ENCODE results near the gene CRIP2. TPM values are rescaled to one million over a fixed set of nuclear protein-coding genes. Genes with fewer than 3 reads are reported as not detected.
A peak's percentile ranks its signal among the peaks of the same experiment; 100 is the strongest.

CRIP2 gene
- total RNA-seq, 4 donors from 2014 or later: 44.2 to 118 (median 80.7) TPM

DNA sequence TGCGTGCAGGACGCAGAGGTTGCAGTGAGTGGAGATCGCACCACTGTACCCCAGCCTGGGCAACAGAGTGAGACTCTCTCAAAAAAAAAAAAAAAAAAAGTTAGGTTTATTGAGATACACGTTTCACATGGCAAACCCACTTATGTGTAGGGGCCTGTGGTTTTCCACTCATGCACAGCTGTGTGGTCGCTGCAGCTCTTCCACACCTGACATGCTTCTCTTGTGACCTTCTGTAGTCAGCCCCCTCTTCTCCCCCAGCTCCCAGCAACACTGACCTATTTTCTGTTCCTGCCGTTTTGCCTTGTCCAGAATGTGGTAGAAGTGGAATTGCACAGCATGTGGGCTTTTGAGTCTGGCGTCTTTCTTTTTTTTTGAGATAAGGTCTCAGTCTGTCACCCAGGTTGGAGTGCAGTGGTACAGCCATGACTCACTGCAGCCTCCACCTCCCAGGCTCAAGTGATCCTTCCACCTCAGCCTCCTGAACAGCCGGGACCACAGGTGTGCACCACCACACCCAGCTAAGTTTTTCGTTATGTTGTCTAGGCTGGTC lies 46.6 kb upstream of the CRIP2 start:
- TF ChIP-seq POLR2A (IDR thresholded peaks at IDR 0.05): no peak
- TF ChIP-seq, protein P1, sequence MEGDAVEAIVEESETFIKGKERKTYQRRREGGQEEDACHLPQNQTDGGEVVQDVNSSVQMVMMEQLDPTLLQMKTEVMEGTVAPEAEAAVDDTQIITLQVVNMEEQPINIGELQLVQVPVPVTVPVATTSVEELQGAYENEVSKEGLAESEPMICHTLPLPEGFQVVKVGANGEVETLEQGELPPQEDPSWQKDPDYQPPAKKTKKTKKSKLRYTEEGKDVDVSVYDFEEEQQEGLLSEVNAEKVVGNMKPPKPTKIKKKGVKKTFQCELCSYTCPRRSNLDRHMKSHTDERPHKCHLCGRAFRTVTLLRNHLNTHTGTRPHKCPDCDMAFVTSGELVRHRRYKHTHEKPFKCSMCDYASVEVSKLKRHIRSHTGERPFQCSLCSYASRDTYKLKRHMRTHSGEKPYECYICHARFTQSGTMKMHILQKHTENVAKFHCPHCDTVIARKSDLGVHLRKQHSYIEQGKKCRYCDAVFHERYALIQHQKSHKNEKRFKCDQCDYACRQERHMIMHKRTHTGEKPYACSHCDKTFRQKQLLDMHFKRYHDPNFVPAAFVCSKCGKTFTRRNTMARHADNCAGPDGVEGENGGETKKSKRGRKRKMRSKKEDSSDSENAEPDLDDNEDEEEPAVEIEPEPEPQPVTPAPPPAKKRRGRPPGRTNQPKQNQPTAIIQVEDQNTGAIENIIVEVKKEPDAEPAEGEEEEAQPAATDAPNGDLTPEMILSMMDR (IDR thresholded peaks at IDR 0.05): no peak
- H3K27me3 ChIP-seq: no peaks in the 10 kb centered on the region
- DNase-seq: no peak
- H3K36me3 ChIP-seq: peaks cover 0 to 37% (median 0%) of the 10 kb centered on the region in 3 donors
- no peaks in the 10 kb centered on the region for H3K9me3 ChIP-seq
- H3K4me1 ChIP-seq: peaks cover 0 to 15% (median 9%) of the 10 kb centered on the region in 3 donors
- no peak overlapping the region for H3K4me3 ChIP-seq
- intact Hi-C loops (cut with DNase I): no loop called here
- 87 to 90% methylated on average over 8 to 9 of the region's 9 CpGs for WGBS, 2 donors
- H3K27ac ChIP-seq: no peak overlapping the region

DNA sequence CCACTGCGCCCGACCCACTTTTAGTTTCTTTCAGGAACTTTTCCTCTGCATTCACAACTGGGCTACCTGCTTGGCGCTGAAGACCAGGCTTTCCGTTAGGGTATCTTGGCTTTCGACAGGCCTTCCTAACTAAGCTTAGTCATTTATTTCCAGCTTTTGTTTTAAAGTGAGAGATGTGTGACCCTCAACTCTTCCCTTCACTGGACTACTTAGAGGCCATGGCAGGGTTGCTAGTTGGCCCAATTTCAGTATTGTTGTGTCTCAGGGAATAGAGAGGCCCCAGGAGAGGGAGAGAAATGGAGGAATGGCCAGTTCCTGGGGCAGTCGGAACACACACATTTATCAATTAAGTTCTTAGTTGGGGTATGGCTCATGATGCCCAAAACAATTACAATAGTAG lies 44.6 kb upstream of the CRIP2 start:
- WGBS, 2 donors: 85 to 90% methylated on average over 6 of the region's 6 CpGs
- H3K27me3 ChIP-seq: no peaks in the 10 kb centered on the region
- H3K4me1 ChIP-seq: peaks cover 0 to 15% (median 9%) of the 10 kb centered on the region in 3 donors
- intact Hi-C loops (cut with DNase I): no loop called here
- no peak overlapping the region for H3K4me3 ChIP-seq
- no peaks in the 10 kb centered on the region for H3K9me3 ChIP-seq
- H3K27ac ChIP-seq: peak overlapping the region in 2 of 4 donors; percentile 50 to 54
- TF ChIP-seq, protein P1 (IDR thresholded peaks at IDR 0.05): no peak
- TF ChIP-seq POLR2A (IDR thresholded peaks at IDR 0.05): no peak
- peaks cover 0 to 31% (median 0%) of the 10 kb centered on the region in 3 donors for H3K36me3 ChIP-seq
- no peak for DNase-seq

DNA sequence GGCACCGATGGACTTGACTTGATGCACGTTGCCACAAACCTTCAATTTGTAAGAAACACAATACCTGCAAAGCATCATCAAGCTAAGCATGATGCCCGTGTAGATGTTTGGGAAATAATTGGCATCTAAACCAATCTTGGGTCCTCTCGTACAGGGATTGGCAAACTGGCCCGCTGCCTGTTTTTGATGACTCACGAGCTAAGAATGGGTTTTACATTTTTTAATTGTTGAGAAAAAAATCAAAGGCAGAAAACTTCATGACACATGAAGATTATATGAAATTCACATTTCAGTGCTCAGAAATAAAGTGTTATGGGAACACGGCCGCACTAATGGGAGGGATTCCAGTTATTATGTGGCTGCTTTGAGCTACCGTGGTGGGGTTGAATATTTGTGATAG lies 44.1 kb upstream of the CRIP2 start:
- H3K36me3 ChIP-seq: peaks cover 0 to 26% (median 0%) of the 10 kb centered on the region in 3 donors
- peaks cover 0 to 15% (median 9%) of the 10 kb centered on the region in 3 donors for H3K4me1 ChIP-seq
- no peaks in the 10 kb centered on the region for H3K9me3 ChIP-seq
- DNase-seq: no peak
- peak overlapping the region in 3 of 4 donors; percentile 29 to 54 (median 50) for H3K27ac ChIP-seq
- no peak overlapping the region for H3K4me3 ChIP-seq
- no peaks in the 10 kb centered on the region for H3K27me3 ChIP-seq
- 17 to 30% methylated on average over 9 of the region's 9 CpGs for WGBS, 2 donors
- intact Hi-C loops (cut with DNase I): no loop called here
- TF ChIP-seq, protein P1 (IDR thresholded peaks at IDR 0.05): no peak
- TF ChIP-seq POLR2A (IDR thresholded peaks at IDR 0.05): no peak

DNA sequence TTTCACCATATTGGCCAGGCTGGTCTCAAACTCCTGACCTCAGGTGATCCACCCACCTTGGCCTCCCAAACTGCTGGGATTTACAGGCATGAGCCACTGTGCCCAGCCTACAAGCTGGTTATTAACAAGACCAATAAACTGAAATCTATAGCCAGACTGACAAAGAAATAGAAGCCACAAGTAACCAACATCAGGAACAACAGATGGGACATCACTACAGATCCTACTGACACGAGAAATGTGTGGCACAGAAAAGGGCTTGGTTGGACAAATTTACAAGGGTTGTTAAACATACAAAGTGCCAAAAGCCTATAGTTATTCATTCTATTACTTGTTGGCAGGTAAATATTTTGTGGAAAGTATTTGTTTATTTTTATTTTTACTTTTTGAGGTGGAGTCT lies 43.4 kb upstream of the CRIP2 start:
- DNase-seq: no peak
- peak overlapping the region in 2 of 4 donors; percentile 29 to 50 for H3K27ac ChIP-seq
- no peaks in the 10 kb centered on the region for H3K27me3 ChIP-seq
- 100% methylated on average over 1 of the region's 1 CpG for WGBS, 2 donors
- no peak overlapping the region for H3K4me3 ChIP-seq
- H3K36me3 ChIP-seq: peaks cover 0 to 21% (median 0%) of the 10 kb centered on the region in 3 donors
- H3K4me1 ChIP-seq: peaks cover 0 to 18% (median 9%) of the 10 kb centered on the region in 3 donors
- intact Hi-C loops (cut with DNase I): no loop called here
- no peaks in the 10 kb centered on the region for H3K9me3 ChIP-seq
- no peak for TF ChIP-seq POLR2A (IDR thresholded peaks at IDR 0.05)
- TF ChIP-seq, protein P1 (IDR thresholded peaks at IDR 0.05): no peak

DNA sequence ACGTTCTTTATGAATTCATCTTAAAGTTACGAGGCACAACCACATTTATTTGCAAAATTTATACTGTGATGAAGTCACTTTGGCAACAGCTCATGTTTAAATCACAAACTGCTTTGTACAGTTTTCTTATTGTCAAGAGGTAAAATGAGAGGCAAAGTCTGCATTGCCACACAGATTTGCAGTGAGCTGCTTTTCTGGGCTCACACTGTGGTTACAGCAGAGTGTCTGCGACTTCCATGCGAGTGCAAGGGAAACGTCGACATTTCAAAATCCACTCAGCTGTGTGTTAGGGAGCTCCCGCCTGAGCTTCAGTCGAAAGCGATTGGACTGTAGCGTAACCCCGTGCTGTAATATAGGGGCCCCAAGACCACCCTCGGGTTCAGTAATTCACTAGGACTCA lies 42.0 kb upstream of the CRIP2 start:
- 89 to 93% methylated on average over 12 of the region's 12 CpGs for WGBS, 2 donors
- H3K4me1 ChIP-seq: peaks cover 0 to 32% (median 9%) of the 10 kb centered on the region in 3 donors
- DNase-seq: no peak
- intact Hi-C loops (cut with DNase I): no loop called here
- no peaks in the 10 kb centered on the region for H3K27me3 ChIP-seq
- no peak overlapping the region for H3K27ac ChIP-seq
- H3K36me3 ChIP-seq: peaks cover 0 to 7% (median 2%) of the 10 kb centered on the region in 3 donors
- TF ChIP-seq, protein P1 (IDR thresholded peaks at IDR 0.05): no peak
- no peak for TF ChIP-seq POLR2A (IDR thresholded peaks at IDR 0.05)
- no peaks in the 10 kb centered on the region for H3K9me3 ChIP-seq
- no peak overlapping the region for H3K4me3 ChIP-seq
